GM08714 (cell line): ENCODE measurements around the gene LDLRAD2.
"Not testable (repeated sequence)": the region's sequence is repeated elsewhere in the genome, so short reads cannot be mapped to it uniquely, and the experiment has no call there.

Experiments
- H3K4me3 ChIP-seq: fragments of 200-500 bp; sonication (Bioruptor generic); 2 replicates; pipeline ENCODE4 v1.5.1; 2014; ENCODE audit warnings: mild to moderate bottlenecking, low read length, inconsistent platforms
- ZNF274 ChIP-seq: IDR thresholded peaks from 2 replicates; pipeline ENCODE4 v1.6.1; 2012; ENCODE audit warnings: mild to moderate bottlenecking, low read depth, low read length

Gene LDLRAD2

GRCh38 chr1:21778405-21778727 lies 33.7 kb upstream of the LDLRAD2 start:
- no peak overlapping the region for H3K4me3 ChIP-seq
- no peak for TF ChIP-seq ZNF274

DNA sequence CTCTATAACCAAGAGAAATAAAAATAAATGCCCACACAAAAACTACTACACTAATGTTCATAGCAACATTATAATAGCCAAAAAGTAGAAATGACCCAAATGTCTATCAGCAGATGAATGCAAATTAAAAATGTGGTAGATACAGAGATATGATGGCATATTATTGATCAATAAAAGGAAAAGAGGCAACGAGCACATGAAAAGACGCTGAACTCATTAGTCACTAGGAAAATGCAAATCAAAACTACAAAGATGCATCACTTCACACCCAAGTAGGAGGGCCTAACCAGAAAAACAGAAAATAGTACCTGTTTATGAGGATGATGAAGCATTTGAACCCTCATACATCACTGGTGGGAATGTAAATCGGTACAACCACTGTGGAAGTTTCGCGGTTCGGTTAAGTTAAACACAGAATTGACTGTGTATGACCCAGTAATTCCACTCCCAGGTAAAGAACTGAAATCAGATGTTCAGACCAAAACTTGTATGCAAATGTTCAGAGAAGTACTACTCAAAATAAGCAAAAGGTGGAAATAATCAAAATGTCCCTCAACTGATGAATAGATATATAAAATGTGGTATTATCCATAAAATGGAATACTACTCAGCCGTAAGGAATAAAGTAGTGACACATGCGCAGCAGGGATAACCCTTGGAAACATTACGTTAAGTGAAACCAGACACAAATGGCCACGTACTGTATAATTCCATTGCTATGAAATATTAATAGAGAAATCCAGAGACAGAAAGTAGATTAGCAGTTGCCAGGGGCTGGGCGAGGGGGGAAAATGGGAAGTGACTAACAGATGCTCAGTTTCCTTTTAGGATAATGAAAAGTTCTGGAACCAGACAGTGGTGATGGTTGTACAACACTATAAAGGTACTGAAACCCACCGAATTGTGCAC lies 32.2 kb upstream of the LDLRAD2 start:
- TF ChIP-seq ZNF274, result no peak
- peak overlapping the region; percentile 100 for H3K4me3 ChIP-seq

- peak overlapping the region; percentile 100 for H3K4me3 ChIP-seq
- no peak for TF ChIP-seq ZNF274
These were observed 30.2 kb upstream of the LDLRAD2 start for GRCh38 chr1:21781815-21782348.

DNA sequence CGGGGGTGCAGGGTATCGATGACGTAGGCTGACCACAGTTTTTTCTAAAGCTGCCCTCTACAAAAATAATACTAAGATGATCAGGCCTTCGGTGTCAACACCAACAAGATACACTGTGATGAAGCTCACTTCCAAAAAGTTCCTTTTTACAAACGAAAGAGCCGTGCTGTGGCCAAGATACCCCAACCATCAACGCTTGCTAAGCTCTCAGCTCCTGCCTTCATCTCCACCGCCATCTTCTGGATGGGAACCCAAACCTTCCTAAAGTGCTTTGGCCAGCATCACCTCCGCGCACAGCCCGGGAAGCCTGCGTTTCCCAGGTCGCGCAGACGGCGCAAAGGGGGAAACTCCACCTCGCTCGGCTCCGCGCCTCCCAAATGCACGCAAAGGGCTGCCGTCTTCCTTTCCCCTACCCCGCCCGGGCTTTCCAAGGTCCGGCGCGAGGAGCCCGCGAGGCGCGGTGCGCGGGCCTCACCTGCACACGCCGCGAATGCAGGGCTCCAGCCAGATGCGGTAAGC lies 29.7 kb upstream of the LDLRAD2 start:
- TF ChIP-seq ZNF274, result no peak
- peak overlapping the region; percentile 100 for H3K4me3 ChIP-seq

DNA sequence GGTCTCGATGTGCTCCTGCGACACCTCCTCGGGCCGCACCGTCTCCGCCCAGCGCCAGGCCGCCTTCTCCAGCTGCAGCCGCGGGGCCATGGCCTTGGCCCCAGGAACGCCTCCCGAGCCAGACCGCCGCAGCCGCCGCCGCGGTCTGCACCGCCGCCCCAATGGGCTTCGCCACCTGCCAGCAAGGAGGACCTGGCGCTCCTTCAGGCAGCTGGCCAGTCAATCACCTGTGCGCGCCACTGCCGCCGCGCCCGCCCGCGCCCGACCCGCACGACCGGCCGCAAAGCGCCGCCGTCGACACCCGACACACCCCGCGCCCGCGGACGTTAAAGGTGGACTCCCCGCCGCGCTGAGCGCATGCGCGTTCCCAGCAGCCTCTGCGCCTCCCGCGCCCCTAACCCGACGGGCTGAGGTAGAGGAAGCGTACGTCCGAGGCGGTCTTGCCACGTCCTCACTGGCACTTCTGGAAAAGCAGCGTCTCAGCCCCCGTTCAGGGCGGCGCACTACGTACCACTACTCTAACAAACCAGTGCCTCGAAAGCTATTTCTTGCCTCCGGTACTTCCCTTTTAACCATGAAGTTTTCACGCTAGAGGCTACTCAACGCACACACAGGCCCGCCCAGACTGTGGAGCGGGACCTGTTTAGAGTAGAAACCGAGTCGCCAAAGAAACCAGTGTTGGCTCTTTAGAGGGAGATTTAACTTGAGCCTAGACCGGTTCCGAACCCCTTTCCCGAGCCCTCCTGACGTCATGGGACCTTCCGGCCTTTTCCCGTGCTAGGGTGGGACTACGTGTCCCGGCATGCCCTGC lies 29.0 kb upstream of the LDLRAD2 start, which contains the start of gene USP48:
TSS of gene USP48 (minus strand) at position 282 of the 811 bp plus-strand sequence. CDS start at position 90, 192 bp downstream.
- peak within 1 kb of the TSS; percentile 100 for H3K4me3 ChIP-seq
- no peak for TF ChIP-seq ZNF274

GRCh38 chr1:21783679-21784603 lies 28.1 kb upstream of the LDLRAD2 start:
- peak overlapping the region; percentile 100; the same call in 1 of the 2 replicates for H3K4me3 ChIP-seq
- TF ChIP-seq ZNF274, result no peak

GRCh38 chr1:21785764-21786163 lies 26.3 kb upstream of the LDLRAD2 start:
- H3K4me3 ChIP-seq, result not testable (repeated sequence)

DNA sequence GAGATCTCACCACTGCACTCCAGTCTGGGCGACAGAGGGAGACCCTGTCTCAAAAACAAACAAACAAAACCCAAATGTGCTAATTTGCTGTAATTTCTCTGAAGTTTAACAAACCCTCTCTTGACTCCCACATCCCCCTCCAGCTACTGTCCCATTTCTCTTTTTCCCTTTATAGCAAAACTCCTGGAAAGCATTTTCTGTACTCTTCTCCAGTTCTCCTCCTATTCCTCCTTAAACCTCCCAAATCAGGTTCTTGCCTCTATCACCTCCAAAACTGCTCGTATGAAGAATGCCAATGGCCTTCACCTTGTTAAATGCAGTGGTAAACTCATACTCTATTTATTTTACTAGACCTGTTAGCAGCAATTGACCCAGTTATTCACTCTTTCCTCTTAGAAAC lies 25.4 kb upstream of the LDLRAD2 start:
- no peak overlapping the region for H3K4me3 ChIP-seq
- no peak for TF ChIP-seq ZNF274

DNA sequence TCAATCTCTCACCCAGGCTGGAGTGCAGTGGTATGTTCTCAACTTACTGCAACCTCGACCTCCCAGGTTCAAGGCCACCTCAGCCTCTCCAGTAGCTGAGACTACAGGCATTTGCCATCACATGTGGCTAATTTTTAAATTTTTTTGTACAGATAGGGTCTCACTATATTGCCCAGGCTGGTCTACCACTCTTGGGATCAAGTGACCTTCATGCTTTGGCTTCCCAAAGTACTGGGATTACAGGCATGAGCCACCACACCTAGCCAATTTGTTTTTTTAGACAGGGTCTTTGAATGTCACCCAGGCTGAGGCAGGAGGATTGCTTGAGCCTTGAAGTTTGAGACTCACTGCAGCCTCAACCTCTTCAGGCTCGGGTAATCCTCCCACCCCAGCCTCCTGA lies 19.0 kb upstream of the LDLRAD2 start:
- no peak overlapping the region for H3K4me3 ChIP-seq
- TF ChIP-seq ZNF274, result no peak

- no peak overlapping the region for H3K4me3 ChIP-seq
- TF ChIP-seq ZNF274, result no peak
These were observed 17.4 kb upstream of the LDLRAD2 start for GRCh38 chr1:21794656-21795055.

- H3K4me3 ChIP-seq, result no peak overlapping the region
- TF ChIP-seq ZNF274, result no peak
These were observed 17.0 kb upstream of the LDLRAD2 start for GRCh38 chr1:21795075-21795474.

DNA sequence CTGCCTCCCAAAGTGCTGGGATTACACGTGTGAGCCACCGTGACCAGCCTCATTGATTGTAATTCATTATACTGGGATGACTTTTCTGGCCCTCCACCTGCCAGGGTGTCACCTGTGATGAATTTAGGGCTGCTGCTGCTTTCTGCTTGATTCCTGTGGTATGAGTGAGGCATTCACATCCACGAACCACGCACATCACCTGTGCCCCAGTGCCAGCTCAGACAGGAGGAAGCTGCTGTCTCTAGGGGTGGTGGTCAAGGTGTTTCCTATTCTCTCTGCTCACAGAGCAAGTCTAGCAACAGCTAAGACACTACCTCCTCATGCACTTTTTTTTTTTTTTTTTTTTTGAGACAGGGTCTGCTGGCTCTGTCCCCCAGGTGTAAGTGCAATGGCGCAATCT lies 12.3 kb upstream of the LDLRAD2 start:
- TF ChIP-seq ZNF274, result no peak
- H3K4me3 ChIP-seq, result no peak overlapping the region

DNA sequence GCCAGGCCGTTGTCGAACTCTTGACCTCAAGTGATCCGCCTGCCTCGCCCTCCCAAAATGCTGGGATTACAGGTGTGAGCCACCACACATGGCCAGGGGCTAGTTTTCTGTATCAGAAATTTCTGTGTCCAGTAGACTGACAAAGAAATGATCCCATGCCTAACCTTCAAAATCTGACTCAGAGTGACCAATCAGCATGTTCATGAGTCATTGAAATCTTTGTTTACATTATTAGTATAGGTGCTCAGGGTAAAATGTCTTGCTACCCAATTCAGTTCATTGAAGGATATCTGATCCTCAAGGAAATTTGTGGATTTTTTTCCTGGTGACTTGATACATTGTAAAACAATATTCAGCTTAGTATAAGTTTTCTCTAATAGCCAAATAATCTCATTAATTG lies 11.0 kb upstream of the LDLRAD2 start:
- TF ChIP-seq ZNF274, result no peak
- H3K4me3 ChIP-seq, result no peak overlapping the region
